Transverse colon (tissue), 3 donors: ENCODE data around the gene SELENOT.
"Not testable (repeated sequence)": the region's sequence is repeated elsewhere in the genome, so short reads cannot be mapped to it uniquely, and the experiment has no call there.

Experiments used
- CTCF ChIP-seq, 5 experiments: fragments of 200-600 bp in 3 of 5; fragments of 450-650 bp in 2 of 5; sonication (generic) in 3 of 5; IDR thresholded peaks; 1 replicate in 2 of 5; 2 replicates in 3 of 5; pipeline ENCODE4 v1.5.1; 2016 to 2017; ENCODE audit warnings: antibody characterized with exemption in 5 of 5, inconsistent platforms in 3 of 5, mild to moderate bottlenecking in 2 of 5, moderate library complexity in 1 of 5
- POLR2A ChIP-seq: fragments of 450-650 bp; IDR thresholded peaks from one replicate; pipeline ENCODE4 v1.6.1; 2016; ENCODE audit warnings: antibody characterized with exemption, mild to moderate bottlenecking, moderate library complexity

- not testable (repeated sequence) for TF ChIP-seq CTCF (IDR thresholded peaks at IDR 0.05); POLR2A
Observed at GRCh38 chr3:150600647-150601530, 2.2 kb upstream of the SELENOT start.
